Right lobe of liver (tissue), 6 donors: Measurements from ENCODE around the gene GIMD1. TPM values are rescaled to one million over a fixed set of nuclear protein-coding genes. Genes with fewer than 3 reads are reported as not detected.

Source experiments
- ATAC-seq, 4 donors: fragments of 200-7000 bp; cut with Tn5 transposase; one replicate each; pipeline ENCODE4 v1.9.1; 2020; ENCODE audit warnings: mild to moderate bottlenecking in 4 of 4, moderate library complexity in 4 of 4
- DNase-seq, 3 donors: peaks; one replicate each; pipeline ENCODE4 v3.0.0-alpha.2; 2020
- H3K27ac ChIP-seq, 3 donors: fragments of 200-600 bp; one replicate each; pipeline ENCODE4 v1.8.0; 2022
- H3K27me3 ChIP-seq, 2 donors: fragments of 200-600 bp; one replicate each; pipeline ENCODE4 v1.8.0; 2022
- H3K36me3 ChIP-seq, 4 donors: fragments of 200-600 bp; sonication (generic) in 1 of 4; one replicate each; pipeline versions ENCODE4 v1.5.1 to v1.8.0; 2017 to 2022; ENCODE audit warnings: control low read depth in 1 of 4
- H3K4me1 ChIP-seq, 4 donors: fragments of 200-600 bp; sonication (generic) in 1 of 4; one replicate each; pipeline versions ENCODE4 v1.5.1 to v1.8.0; 2017 to 2022; ENCODE audit warnings: control low read depth in 1 of 4
- H3K4me3 ChIP-seq, 3 donors: fragments of 200-600 bp; one replicate each; pipeline ENCODE4 v1.8.0; 2022
- H3K9me3 ChIP-seq, 4 donors: fragments of 200-600 bp; sonication (generic) in 1 of 4; one replicate each; pipeline versions ENCODE4 v1.5.1 to v1.8.0; 2017 to 2022; ENCODE audit warnings: control low read depth in 1 of 4
- CTCF ChIP-seq, 4 donors: fragments of 200-600 bp in 3 of 4; fragments of 450-650 bp in 1 of 4; IDR thresholded peaks; one replicate each; pipeline versions ENCODE4 v1.5.1 to v1.8.0; 2016 to 2022; ENCODE audit warnings: antibody characterized with exemption in 4 of 4, mild to moderate bottlenecking in 2 of 4
- POLR2A ChIP-seq: fragments of 450-650 bp; IDR thresholded peaks from one replicate; pipeline ENCODE4 v1.6.1; 2017; ENCODE audit warnings: antibody characterized with exemption, mild to moderate bottlenecking
- WGBS: methylation state at CpG from one replicate; pipeline ENCODE4 v1.1.6; 2018; ENCODE audit warnings: low coverage, low lambda C conversion rate; ENCODE audit not compliant: insufficient coverage; ENCODE audit errors: missing lambda C conversion rate; 5-methylcytosine and 5-hydroxymethylcytosine counted together
- intact Hi-C, 2 donors: fragments of 100-400 bp; cut with DNase I; formaldehyde crosslinking; loops; one replicate each; pipeline versions ENCODE4 v1.11.2 to v1.14.1; 2022
- total RNA-seq, 6 experiments: library from RNA; depleted of rRNA in 2 of 6; stranded (reverse); fragments of >200 nt in 2 of 6; fragmentation: NEBNext Ultra II Directional in 3 of 6; extraction: Animal tissue kit (Norgen Biotek cat#: 25700) in 3 of 6; gene quantifications; one replicate each; pipeline versions ENCODE4 v1.1.0 to v1.2.4, GENCODE V29; 2016 to 2023
- donor health status: DM: no; HTN: yes; CAD: no.
- donor health status: DM: no; HTN: no; CAD: no.
- donor health status: DM: no; HTN: no; CAD: no.
- donor health status: DM: no; HTN: yes; CAD: no.
- donor health status: DM: no; HTN: yes; CAD: no.

GIMD1 gene
- total RNA-seq, 6 experiments from 2014 or later = not detected

- WGBS = 0% methylated on average over 3 of the region's 13 CpGs
- no peaks in the 10 kb centered on the region for H3K9me3 ChIP-seq
Observed at GRCh38 chr4:106315476-106315967, 53.1 kb downstream of the GIMD1 start.

GRCh38 chr4:106314960-106315359 lies 53.6 kb downstream of the GIMD1 start:
- H3K9me3 ChIP-seq = no peaks in the 10 kb centered on the region
- DNase-seq (no peak), ATAC-seq (no peak)
- WGBS = 27% methylated on average over 6 of the region's 6 CpGs
- intact Hi-C loops = no loop called here
- peak overlapping the region; percentile 76 to 95 (median 82) for H3K4me3 ChIP-seq
- H3K36me3 ChIP-seq = no peaks in the 10 kb centered on the region
- TF ChIP-seq CTCF (IDR thresholded peaks at IDR 0.05) = no peak
- no peak for TF ChIP-seq POLR2A
- no peak overlapping the region for H3K27ac ChIP-seq
- peaks cover 0 to 28% (median 11%) of the 10 kb centered on the region in 4 donors for H3K4me1 ChIP-seq
- no peaks in the 10 kb centered on the region for H3K27me3 ChIP-seq

More at GRCh38 chr4:106315476-106315967, 53.1 kb downstream of the GIMD1 start:
- Histone ChIP-seq H3K27ac (peak overlapping the region; percentile 89 to 94 (median 93)), H3K36me3 (no peaks in the 10 kb centered on the region), H3K27me3 (no peaks in the 10 kb centered on the region), H3K4me1 (peaks cover 0 to 28% (median 11%) of the 10 kb centered on the region in 4 donors), H3K4me3 (peak overlapping the region; percentile 76 to 95 (median 82))
- no peak for TF ChIP-seq POLR2A
- TF ChIP-seq CTCF (IDR thresholded peaks at IDR 0.05) = no peak
- DNase-seq = no peak
- peak in 3 of 4 donors; percentile 15 to 30 (median 19) for ATAC-seq
- intact Hi-C loops = no loop called here

- H3K9me3 ChIP-seq = no peaks in the 10 kb centered on the region
- TF ChIP-seq CTCF (IDR thresholded peaks at IDR 0.05) (no peak), POLR2A (no peak)
- no peaks in the 10 kb centered on the region for H3K27me3 ChIP-seq
- H3K4me3 ChIP-seq = no peak overlapping the region
- intact Hi-C loops = no loop called here
- H3K36me3 ChIP-seq = peaks cover 0 to 6% (median 0%) of the 10 kb centered on the region in 4 donors
- no peak overlapping the region for H3K27ac ChIP-seq
- ATAC-seq (no peak), DNase-seq (no peak)
- peaks cover 0 to 24% (median 10%) of the 10 kb centered on the region in 4 donors for H3K4me1 ChIP-seq
- 77% methylated on average over 3 of the region's 3 CpGs for WGBS
Observed at GRCh38 chr4:106312997-106313522, 55.5 kb downstream of the GIMD1 start.

GRCh38 chr4:106312377-106312776 lies 56.2 kb downstream of the GIMD1 start:
- intact Hi-C loops = no loop called here
- Histone ChIP-seq H3K27me3 (no peaks in the 10 kb centered on the region), H3K9me3 (no peaks in the 10 kb centered on the region), H3K27ac (no peak overlapping the region), H3K4me1 (peaks cover 0 to 17% (median 5%) of the 10 kb centered on the region in 4 donors), H3K36me3 (peaks cover 0 to 6% (median 0%) of the 10 kb centered on the region in 4 donors), H3K4me3 (no peak overlapping the region)
- TF ChIP-seq POLR2A (no peak), CTCF (IDR thresholded peaks at IDR 0.05) (no peak)
- 73% methylated on average over 1 of the region's 1 CpG for WGBS
- DNase-seq (no peak), ATAC-seq (no peak)

Other genes starting within 250 kb of the GIMD1 start
- 10 to 100 TPM; 15.1 to 20.1 (median 16.8) TPM for gene TBCK, start 52.6 kb downstream of the GIMD1 start, total RNA-seq
- gene AIMP1, start 52.2 kb downstream of the GIMD1 start, total RNA-seq = 10 to 100 TPM; 15.0 to 21.2 (median 16.7) TPM